RWPE1 (cell line): ENCODE measurements around the gene STAT1.
A peak's percentile ranks its signal among the peaks of the same experiment; 100 is the strongest.

Experiments used
- CTCF ChIA-PET: fragments of 350-600 bp; sonication (Branson Sonifier 250); formaldehyde crosslinking; extraction: SDS; loops from one replicate; lab custom pipeline; 2021; lab: Yijun Ruan, JAX
- POLR2A ChIA-PET: fragments of 400-600 bp; formaldehyde crosslinking; extraction: SDS; loops from one replicate; lab custom pipeline; 2020; ENCODE audit warnings: antibody characterized with exemption; ENCODE audit not compliant: low non-redundant PET; lab: Yijun Ruan, JAX
- DNase-seq: peaks from one replicate; pipeline ENCODE4 v3.0.0; 2012; ENCODE audit warnings: low spot score
- H3K27ac ChIP-seq: fragments of 450-650 bp; 2 replicates; pipeline ENCODE4 v1.5.1; 2017
- TF ChIP-seq, protein P1 (sequence below): fragments of 450-650 bp; conservative IDR thresholded peaks from 2 replicates; pipeline ENCODE4 v1.5.1; 2017; ENCODE audit warnings: low read depth, mild to moderate bottlenecking

Gene STAT1

DNA sequence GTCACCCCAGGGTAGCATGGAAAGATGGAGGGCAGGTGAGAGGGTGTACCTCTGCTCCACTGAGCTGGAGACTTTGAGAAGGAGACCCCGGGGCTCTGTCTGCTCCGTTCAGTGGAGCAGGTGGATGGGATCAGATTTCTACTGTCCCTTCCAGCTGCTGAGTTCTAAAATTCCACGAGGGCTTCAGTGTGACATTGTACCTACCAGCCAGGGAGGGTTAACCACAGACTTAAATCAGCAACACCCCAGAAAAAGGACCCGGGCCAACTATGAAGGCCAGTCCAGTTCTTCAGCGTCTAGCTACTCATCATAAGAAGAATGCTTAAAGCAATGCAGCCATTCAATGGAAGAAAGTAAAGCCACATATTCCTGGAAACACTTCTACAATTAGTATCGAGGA lies 23.8 kb downstream of the STAT1 start:
- ChIA-PET CTCF (no interaction called here), POLR2A (no interaction called here)
- TF ChIP-seq, protein P1, sequence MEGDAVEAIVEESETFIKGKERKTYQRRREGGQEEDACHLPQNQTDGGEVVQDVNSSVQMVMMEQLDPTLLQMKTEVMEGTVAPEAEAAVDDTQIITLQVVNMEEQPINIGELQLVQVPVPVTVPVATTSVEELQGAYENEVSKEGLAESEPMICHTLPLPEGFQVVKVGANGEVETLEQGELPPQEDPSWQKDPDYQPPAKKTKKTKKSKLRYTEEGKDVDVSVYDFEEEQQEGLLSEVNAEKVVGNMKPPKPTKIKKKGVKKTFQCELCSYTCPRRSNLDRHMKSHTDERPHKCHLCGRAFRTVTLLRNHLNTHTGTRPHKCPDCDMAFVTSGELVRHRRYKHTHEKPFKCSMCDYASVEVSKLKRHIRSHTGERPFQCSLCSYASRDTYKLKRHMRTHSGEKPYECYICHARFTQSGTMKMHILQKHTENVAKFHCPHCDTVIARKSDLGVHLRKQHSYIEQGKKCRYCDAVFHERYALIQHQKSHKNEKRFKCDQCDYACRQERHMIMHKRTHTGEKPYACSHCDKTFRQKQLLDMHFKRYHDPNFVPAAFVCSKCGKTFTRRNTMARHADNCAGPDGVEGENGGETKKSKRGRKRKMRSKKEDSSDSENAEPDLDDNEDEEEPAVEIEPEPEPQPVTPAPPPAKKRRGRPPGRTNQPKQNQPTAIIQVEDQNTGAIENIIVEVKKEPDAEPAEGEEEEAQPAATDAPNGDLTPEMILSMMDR = no peak

DNA sequence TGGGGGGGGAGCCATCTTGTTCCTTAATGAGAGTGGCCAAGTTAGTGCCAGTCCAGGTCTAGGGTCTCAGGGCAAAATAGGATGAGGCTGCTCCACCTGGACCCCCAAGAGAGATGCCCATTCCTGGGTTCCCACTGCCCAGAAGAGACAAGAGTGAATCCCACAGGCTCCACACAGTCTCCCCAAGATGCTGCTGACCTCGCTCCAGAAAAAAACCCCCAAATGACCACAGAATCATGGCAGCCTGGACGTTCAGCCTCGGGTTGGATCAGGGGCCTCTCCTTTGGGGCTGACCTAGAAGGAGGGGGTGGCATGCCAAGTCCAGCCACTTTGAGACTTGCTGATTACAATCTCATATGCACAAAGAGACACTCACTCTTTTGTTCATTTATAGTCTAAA lies 25.1 kb downstream of the STAT1 start:
- CTCF ChIA-PET = interaction anchor here (0.6 kb wide), 1 partner anchor 550 kb away, joined by 4 read pairs; no protein-coding TSS in a partner anchor

More for the DNA sequence above, 23.8 kb downstream of the STAT1 start:
- no peak for DNase-seq
- no peak overlapping the region for H3K27ac ChIP-seq

DNA sequence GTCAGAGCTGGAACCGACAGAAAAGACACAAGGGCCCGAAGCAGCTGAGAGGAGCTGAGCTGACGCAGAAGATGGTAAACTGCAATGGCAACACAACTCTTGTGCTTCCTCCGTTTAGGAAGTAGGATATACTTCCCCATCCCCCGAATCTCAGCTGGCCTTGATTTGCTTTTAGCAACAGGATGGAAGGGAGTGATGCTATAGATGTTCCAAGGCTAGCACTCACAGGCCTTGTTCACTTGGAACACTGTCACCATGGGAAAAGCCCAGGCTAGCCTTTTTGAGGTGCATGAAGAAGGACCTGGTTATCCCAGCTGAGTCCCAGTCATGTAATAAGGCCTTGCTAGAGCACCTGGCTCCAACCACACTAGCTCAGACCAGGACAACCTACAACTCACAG lies 26.0 kb downstream of the STAT1 start:
- TF ChIP-seq, protein P1 = no peak
- DNase-seq = no peak
- no peak overlapping the region for H3K27ac ChIP-seq
- ChIA-PET CTCF (interaction anchor here (0.7 kb wide), 1 partner anchor 513 kb away, joined by 5 read pairs; no protein-coding TSS in a partner anchor), POLR2A (no interaction called here)

More for the DNA sequence above, 25.1 kb downstream of the STAT1 start:
- DNase-seq = no peak
- POLR2A ChIA-PET = no interaction called here
- TF ChIP-seq, protein P1 = no peak
- no peak overlapping the region for H3K27ac ChIP-seq

DNA sequence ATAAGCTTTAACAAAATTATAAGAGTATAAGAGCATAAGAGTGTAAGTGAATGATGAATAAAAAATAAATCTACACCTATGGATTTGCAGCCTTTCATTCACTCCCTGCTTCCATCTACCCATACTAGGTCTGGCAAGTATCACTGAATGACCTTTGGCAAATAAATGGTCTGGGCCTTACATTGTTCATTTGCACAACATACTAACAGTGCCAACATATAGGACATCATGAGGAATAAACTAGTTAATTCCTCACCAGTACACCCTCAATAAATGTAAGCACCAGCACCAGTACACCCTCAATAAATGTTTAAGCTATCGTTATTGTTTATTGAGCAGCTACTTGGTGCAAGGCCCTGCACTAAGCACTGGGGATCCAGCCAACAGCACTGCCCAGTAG lies 26.9 kb downstream of the STAT1 start:
- ChIA-PET POLR2A (no interaction called here), CTCF (interaction anchor here (0.7 kb wide), 1 partner anchor 514 kb away, joined by 5 read pairs; no protein-coding TSS in a partner anchor)
- no peak overlapping the region for H3K27ac ChIP-seq
- TF ChIP-seq, protein P1 = no peak
- no peak for DNase-seq

DNA sequence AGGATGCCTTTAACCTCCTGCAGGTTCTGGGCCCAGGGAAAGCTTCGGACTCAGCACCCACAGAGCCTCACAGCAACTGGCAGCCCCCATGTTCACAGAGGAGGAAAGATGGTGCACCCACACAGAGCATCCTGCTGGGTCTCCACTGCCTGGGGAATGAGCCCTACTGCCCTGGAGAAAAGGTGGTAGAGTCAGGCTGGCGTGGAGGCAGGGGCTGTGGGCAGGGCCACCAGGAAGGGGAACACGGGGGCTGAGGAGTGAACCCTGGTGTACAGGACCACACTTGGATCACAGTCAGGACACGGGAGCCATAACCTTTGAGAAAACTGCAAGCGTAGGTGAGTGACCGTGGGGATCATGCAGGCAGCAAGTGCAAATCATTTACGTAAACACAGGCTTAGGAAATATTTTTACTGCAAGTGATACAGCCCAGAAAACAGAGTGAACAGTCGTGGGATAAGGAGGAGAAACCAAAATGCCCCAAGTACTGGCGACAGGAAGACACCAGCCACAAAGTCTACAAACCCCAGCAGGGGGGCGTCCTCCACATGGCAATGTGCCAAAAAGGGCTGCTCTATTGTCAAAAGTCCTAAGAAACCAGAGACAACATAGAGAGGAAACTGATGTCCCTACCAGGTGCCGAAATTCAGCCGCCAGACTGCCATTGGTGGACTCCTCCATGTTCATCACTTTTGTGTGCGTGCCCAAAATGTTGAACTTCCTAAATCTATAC lies 27.6 kb downstream of the STAT1 start:
- H3K27ac ChIP-seq = 0 out of 2 replicates have a peak overlapping the region, but pooled peaks have one; percentile 4
- CTCF ChIA-PET = no interaction called here
- no peak for DNase-seq
- TF ChIP-seq, protein P1 = no peak
- POLR2A ChIA-PET = no interaction called here

DNA sequence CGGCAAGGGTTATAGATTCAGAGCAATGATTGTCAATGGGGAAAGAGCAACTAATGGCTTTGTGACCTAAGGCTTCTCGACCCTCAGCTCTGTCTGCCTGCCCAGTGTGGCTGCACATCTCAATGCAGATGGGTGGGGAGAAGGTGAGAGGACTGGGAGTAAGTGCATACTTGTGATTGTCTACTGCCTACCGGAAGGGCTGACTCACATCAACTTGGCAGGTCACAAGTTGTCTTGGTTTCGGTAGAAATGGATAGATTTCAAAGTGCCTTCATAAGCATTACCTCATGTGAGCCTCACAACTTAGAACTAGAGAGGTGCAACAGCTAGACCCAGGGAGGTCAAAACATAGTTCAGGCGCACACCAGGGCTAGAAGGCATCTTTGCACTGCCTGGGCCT lies 29.4 kb downstream of the STAT1 start:
- CTCF ChIA-PET = interaction anchor here (0.6 kb wide), 1 partner anchor 1512 kb away, joined by 3 read pairs; no protein-coding TSS in a partner anchor
- POLR2A ChIA-PET = no interaction called here
- H3K27ac ChIP-seq = peak overlapping the region; percentile 45
- TF ChIP-seq, protein P1 = no peak
- peak; percentile 71 for DNase-seq
